Keratinocyte (primary cell): Measurements from ENCODE around the gene PTCH2. TPM values are rescaled to one million over a fixed set of nuclear protein-coding genes. Genes with fewer than 3 reads are reported as not detected.

ENCODE experiments used
- DNase-seq: peaks from one replicate; pipeline ENCODE4 v3.0.0-alpha.2; 2011; ENCODE audit warnings: low read depth, missing footprints, low spot score
- FAIRE-seq: peaks from 2 replicates; lab custom pipeline; 2011; peaks lifted over from hg19 to GRCh38; lab: Jason Lieb, UNC
- H2AFZ ChIP-seq: 2 replicates; pipeline ENCODE4 v1.6.0; 2012; ENCODE audit warnings: low read length, control low read depth, inconsistent platforms; ENCODE audit not compliant: control insufficient read depth
- H3K27ac ChIP-seq: 2 replicates; pipeline ENCODE4 v1.5.1; 2011; ENCODE audit warnings: low read length; ENCODE audit not compliant: control insufficient read depth, insufficient read depth
- H3K27me3 ChIP-seq: 3 replicates; pipeline ENCODE4 v1.6.0; 2011; ENCODE audit warnings: low read length; ENCODE audit not compliant: control insufficient read depth, insufficient read depth; ENCODE audit errors: extremely low read depth
- H3K36me3 ChIP-seq, 2 experiments: 2 replicates in 1 of 2; 3 replicates in 1 of 2; pipeline ENCODE4 v1.5.1; 2011; ENCODE audit warnings: low read length in 2 of 2, mild to moderate bottlenecking in 1 of 2; ENCODE audit not compliant: control insufficient read depth in 2 of 2, insufficient read depth in 2 of 2; ENCODE audit errors: extremely low read depth in 1 of 2
- H3K4me1 ChIP-seq: 3 replicates; pipeline ENCODE4 v1.5.1; 2011; ENCODE audit warnings: low read length; ENCODE audit not compliant: control insufficient read depth, insufficient read depth; ENCODE audit errors: extremely low read depth
- H3K4me2 ChIP-seq: 3 replicates; pipeline ENCODE4 v1.6.0; 2011; ENCODE audit warnings: low read depth, low read length; ENCODE audit not compliant: control insufficient read depth, insufficient read depth; ENCODE audit errors: extremely low read depth
- H3K4me3 ChIP-seq, 3 experiments: fragments of 200-600 bp in 1 of 3; sonication (generic) in 1 of 3; 2 replicates in 2 of 3; 3 replicates in 1 of 3; pipeline ENCODE4 v1.5.1; 2011 to 2016; ENCODE audit warnings: low read length in 3 of 3, mild to moderate bottlenecking in 3 of 3, control low read depth in 2 of 3, inconsistent platforms in 1 of 3, low read depth in 1 of 3, mixed read lengths in 1 of 3, mixed run types in 1 of 3, moderate library complexity in 1 of 3; ENCODE audit not compliant: control insufficient read depth in 2 of 3, insufficient read depth in 2 of 3; ENCODE audit errors: extremely low read depth in 1 of 3
- H3K79me2 ChIP-seq: 2 replicates; pipeline ENCODE4 v1.6.0; 2012; ENCODE audit warnings: low read length; ENCODE audit not compliant: control insufficient read depth, insufficient read depth
- H3K9ac ChIP-seq: 3 replicates; pipeline ENCODE4 v1.6.0; 2011; ENCODE audit warnings: low read length; ENCODE audit not compliant: control insufficient read depth, insufficient read depth; ENCODE audit errors: extremely low read depth
- H3K9me1 ChIP-seq: 3 replicates; pipeline ENCODE4 v1.6.0; 2011; ENCODE audit warnings: low read length; ENCODE audit not compliant: control insufficient read depth, insufficient read depth; ENCODE audit errors: extremely low read depth
- H3K9me3 ChIP-seq: 2 replicates; pipeline ENCODE4 v1.5.1; 2012; ENCODE audit warnings: low read depth, low read length; ENCODE audit not compliant: control insufficient read depth
- H4K20me1 ChIP-seq: 3 replicates; pipeline ENCODE4 v1.6.0; 2011; ENCODE audit warnings: low read length; ENCODE audit not compliant: control insufficient read depth, insufficient read depth; ENCODE audit errors: extremely low read depth
- CTCF ChIP-seq, 3 experiments: IDR thresholded peaks in 1 of 3; conservative IDR thresholded peaks in 1 of 3; optimal IDR thresholded peaks in 1 of 3; 2 replicates in 2 of 3; 3 replicates in 1 of 3; pipeline versions ENCODE3 to v1.5.1; 2011; ENCODE audit warnings: low read length in 3 of 3, mild to moderate bottlenecking in 3 of 3, moderate library complexity in 2 of 3, control low read depth in 1 of 3, inconsistent platforms in 1 of 3; ENCODE audit not compliant: insufficient read depth in 2 of 3; ENCODE audit errors: extremely low read depth in 1 of 3
- EZH2 ChIP-seq: IDR thresholded peaks from one replicate; pipeline ENCODE4 v1.6.1; 2012; ENCODE audit warnings: inconsistent platforms, mild to moderate bottlenecking, low read length, moderate library complexity
- dilution Hi-C: fragments of 300-500 bp; cut with MboI; formaldehyde crosslinking; loops from one replicate; pipeline ENCODE4 v1.7.0; 2020; ENCODE audit warnings: low sequenced_read_pairs; ENCODE audit not compliant: extremely low pct_ligation_motif_present
- polyA plus RNA-seq, 5 experiments: library from polyadenylated mRNA; depleted of rRNA in 3 of 5; stranded (reverse) in 3 of 5; stranded (forward) in 1 of 5; unstranded in 1 of 5; fragments of >200 nt; gene quantifications; 1 replicate in 1 of 5; 2 replicates in 3 of 5; 3 replicates in 1 of 5; pipeline versions ENCODE4 v1.2.1 to v1.2.3, GENCODE V29; 2011 to 2012; ENCODE audit warnings: missing spikeins in 2 of 5, low read depth in 1 of 5, low replicate concordance in 1 of 5
- small RNA-seq, 3 experiments: library from RNA; depleted of rRNA; stranded (forward); fragments of <200 nt; gene quantifications; one replicate each; pipeline ENCODE3, GENCODE V24; 2012; ENCODE audit warnings: low read depth in 3 of 3, low replicate concordance in 1 of 3; ENCODE audit not compliant: insufficient read length in 3 of 3

Gene PTCH2
- polyA plus RNA-seq, 1 donor (not counting 4 experiments of a cell fraction or from before 2014, with no cell fraction given): 0.01 TPM

GRCh38 chr1:44775930-44776729 lies 66.9 kb downstream of the PTCH2 start:
- DNase-seq (no peak), FAIRE-seq (no peak)
- Histone ChIP-seq H3K9ac (peak overlapping the region; percentile 92), H3K36me3 (peaks cover 26 to 42% of the 10 kb centered on the region in 2 experiments), H3K9me3 (no peaks in the 10 kb centered on the region), H4K20me1 (peaks cover 19% of the 10 kb centered on the region), H3K4me3 (peak overlapping the region; percentile 85 to 94 (median 92)), H3K4me2 (peak overlapping the region; percentile 92), H3K27ac (peak overlapping the region; percentile 97), H2AFZ (no peak overlapping the region), H3K9me1 (no peaks in the 10 kb centered on the region), H3K79me2 (peaks cover 36% of the 10 kb centered on the region), H3K4me1 (peaks cover 17% of the 10 kb centered on the region), H3K27me3 (no peaks in the 10 kb centered on the region)
- no peak for TF ChIP-seq EZH2
- no peak for TF ChIP-seq CTCF (optimal IDR thresholded peaks at IDR 0.05 in 1 of 3, IDR thresholded peaks at IDR 0.05 in 1 of 3, conservative IDR thresholded peaks at IDR 0.05 in 1 of 3; ENCODE audit: extremely low read depth in 1 of 3, insufficient read depth in 2 of 3, low read length in 3 of 3)
- dilution Hi-C loops: no loop called here

- Histone ChIP-seq H3K4me1 (peaks cover 17% of the 10 kb centered on the region), H3K9me3 (no peaks in the 10 kb centered on the region), H3K79me2 (peaks cover 36% of the 10 kb centered on the region), H3K4me2 (peak within 1 kb of the TSS; percentile 92), H3K9ac (peak within 1 kb of the TSS; percentile 92), H2AFZ (peak within 1 kb of the TSS; percentile 67), H4K20me1 (peaks cover 19% of the 10 kb centered on the region), H3K27ac (peak within 1 kb of the TSS; percentile 97), H3K4me3 (peak within 1 kb of the TSS; percentile 85 to 94 (median 92)), H3K27me3 (no peaks in the 10 kb centered on the region), H3K36me3 (peaks cover 25 to 35% of the 10 kb centered on the region in 2 experiments), H3K9me1 (no peaks in the 10 kb centered on the region)
- DNase-seq: peak; percentile 81
- dilution Hi-C loops: no loop called here
- no peak for FAIRE-seq
- TF ChIP-seq CTCF (optimal IDR thresholded peaks at IDR 0.05 in 1 of 3, IDR thresholded peaks at IDR 0.05 in 1 of 3, conservative IDR thresholded peaks at IDR 0.05 in 1 of 3; ENCODE audit: extremely low read depth in 1 of 3, insufficient read depth in 2 of 3, low read length in 3 of 3): peak in 1 of 3 experiments; percentile 1
- no peak for TF ChIP-seq EZH2
Observed at GRCh38 chr1:44775078-44775929, 67.7 kb downstream of the PTCH2 start, which contains the start of gene RPS8. TSS of gene RPS8 (plus strand) at chr1:44775540. CDS start at chr1:44775597, 57 bp downstream.

Small RNA genes lying within 50 kb of the gene (small RNA-seq; reads per million reads assigned to genes)
- 0 reads per million in 3 experiments for gene AL136380.1
- gene SNORD38A: 1,872 to 67,967 (median 5,068) reads per million in 3 experiments
- gene SNORD38B: 0 reads per million in 3 experiments
- gene SNORD46: 1.3 to 12.3 (median 5.6) reads per million in 3 experiments
- 0 reads per million in 3 experiments for gene SNORD55

Other genes starting within 250 kb of the PTCH2 start
- gene TMEM53, start 168.8 kb downstream of the PTCH2 start, polyA plus RNA-seq: 5.6 to 11.4 TPM (median 10.6 TPM) in 3 replicates
- 0.19 to 1.5 TPM (median 0.22 TPM) in 3 replicates for gene ARMH1, start 168.5 kb downstream of the PTCH2 start, polyA plus RNA-seq
- gene RNU5D-1, start 112.1 kb downstream of the PTCH2 start, polyA plus RNA-seq: not detected in 3 replicates
- gene KIF2C, start 103.4 kb downstream of the PTCH2 start, polyA plus RNA-seq: 2.5 to 17.6 TPM (median 16.3 TPM) in 3 replicates
- gene RPS8, start 67.7 kb downstream of the PTCH2 start, polyA plus RNA-seq: 1,764 to 2,149 TPM (median 1,890 TPM) in 3 replicates
- gene BEST4, start 55.1 kb downstream of the PTCH2 start, polyA plus RNA-seq: 0.07 to 0.14 TPM (median 0.13 TPM) in 3 replicates
- gene PLK3, start 42.9 kb downstream of the PTCH2 start, polyA plus RNA-seq: 30.6 to 34.0 TPM (median 33.5 TPM) in 3 replicates
- gene DYNLT4, start 35.9 kb downstream of the PTCH2 start, polyA plus RNA-seq: not detected in 3 replicates
- 2.2 to 3.9 TPM (median 2.9 TPM) in 3 replicates for gene BTBD19, start 34.7 kb downstream of the PTCH2 start, polyA plus RNA-seq
- 29.3 to 46.7 TPM (median 35.2 TPM) in 3 replicates for gene EIF2B3, start 143.3 kb upstream of the PTCH2 start, polyA plus RNA-seq
- gene HECTD3, start 168.1 kb upstream of the PTCH2 start, polyA plus RNA-seq: 28.1 to 38.2 TPM (median 34.9 TPM) in 3 replicates
- 157 to 212 TPM (median 174 TPM) in 3 replicates for gene UROD, start 169.0 kb upstream of the PTCH2 start, polyA plus RNA-seq